Measurements from ENCODE around the gene KPNA1.

KPNA1 gene

DNA sequence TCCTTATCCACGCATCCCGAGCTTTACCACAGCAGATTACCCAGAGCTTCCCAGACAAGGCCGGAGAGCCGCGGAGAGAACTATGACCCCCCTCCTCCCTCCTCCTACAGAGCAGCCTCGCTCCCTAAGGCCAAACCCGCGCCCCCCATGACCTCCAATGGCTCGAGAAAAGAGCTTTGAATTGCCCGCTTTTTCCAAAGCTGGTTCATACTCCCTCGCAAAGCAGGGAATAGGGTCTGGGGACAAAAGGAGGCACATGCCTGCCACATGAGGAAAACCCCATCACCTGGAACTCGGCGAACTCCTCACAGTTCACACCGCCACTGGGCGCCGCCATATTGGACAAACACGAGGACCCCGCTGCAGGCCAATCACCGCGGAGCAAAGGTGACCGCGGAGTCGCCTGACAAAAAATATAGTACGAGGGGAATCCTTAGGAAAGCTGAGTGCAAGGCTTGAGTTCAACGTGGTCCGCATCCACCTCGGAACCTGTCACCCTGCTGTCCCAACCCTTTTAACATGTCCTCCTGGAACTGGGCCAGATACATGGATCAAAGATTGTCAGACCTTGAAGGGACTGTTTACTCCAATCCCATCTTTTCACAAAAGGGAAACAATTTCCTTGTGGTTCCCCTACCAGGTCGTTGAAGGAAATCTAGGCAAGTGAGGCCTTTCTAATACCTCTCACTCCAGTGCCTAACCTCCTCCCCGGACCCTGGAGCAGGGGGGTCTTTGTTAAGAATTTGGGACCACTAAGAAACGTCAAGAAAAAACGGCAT, 131.7 kb downstream of the KPNA1 start, which contains the start of gene MIX23:
Gene MIX23, minus strand, starts transcription at position 344 of the 779 bp plus-strand sequence. Its CDS starts 7 bp downstream, at position 337.
- Histone ChIP-seq H3K4me1 (ENCODE audit: control insufficient read depth in 5 of 5, insufficient read depth in 5 of 5, low read length in 5 of 5) (peaks cover 0 to 37% (median 27%) of the 10 kb centered on the region in 5 donors), H3K27me3 (ENCODE audit: control insufficient read depth in 5 of 5, insufficient read depth in 4 of 5, low read length in 5 of 5) (no peaks in the 10 kb centered on the region), H3K9ac (ENCODE audit: low read length in 5 of 5) (peak within 1 kb of the TSS; percentile 78 to 96 (median 87)), H3K9me3 (ENCODE audit: control insufficient read depth in 5 of 5, low read length in 5 of 5) (no peaks in the 10 kb centered on the region), H3K27ac (ENCODE audit: low read depth, low read length) (peak within 1 kb of the TSS; percentile 80), H3K36me3 (ENCODE audit: control insufficient read depth in 5 of 5, insufficient read depth in 5 of 5, low read length in 5 of 5) (peaks cover 0 to 2% (median 0%) of the 10 kb centered on the region in 5 donors), H3K4me3 (ENCODE audit: low read depth in 1 of 5, low read length in 5 of 5) (peak within 1 kb of the TSS; percentile 93 to 100 (median 97))

DNA sequence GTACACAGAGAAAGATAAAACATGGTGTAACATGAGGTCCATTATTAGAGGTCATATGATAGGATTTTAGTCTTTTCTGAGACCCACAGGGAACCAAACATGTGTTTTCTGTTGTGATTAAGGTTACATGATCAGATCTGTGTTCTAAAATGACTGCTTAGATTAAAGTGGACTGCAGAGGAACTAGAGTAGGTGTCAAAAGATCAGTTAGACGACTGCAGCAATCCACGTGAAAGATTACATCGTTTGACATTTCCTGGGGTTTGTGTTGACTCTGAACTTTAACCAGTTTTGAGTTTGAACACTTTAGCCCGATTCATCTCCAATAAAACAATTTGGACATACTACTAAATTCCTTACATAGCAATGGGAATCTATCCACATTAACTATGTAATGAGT, 136.8 kb downstream of the KPNA1 start:
- H3K9me3 ChIP-seq (ENCODE audit: control insufficient read depth in 5 of 5, low read length in 5 of 5), result no peaks in the 10 kb centered on the region
- no peaks in the 10 kb centered on the region for H3K27me3 ChIP-seq (ENCODE audit: control insufficient read depth in 5 of 5, insufficient read depth in 4 of 5, low read length in 5 of 5)

DNA sequence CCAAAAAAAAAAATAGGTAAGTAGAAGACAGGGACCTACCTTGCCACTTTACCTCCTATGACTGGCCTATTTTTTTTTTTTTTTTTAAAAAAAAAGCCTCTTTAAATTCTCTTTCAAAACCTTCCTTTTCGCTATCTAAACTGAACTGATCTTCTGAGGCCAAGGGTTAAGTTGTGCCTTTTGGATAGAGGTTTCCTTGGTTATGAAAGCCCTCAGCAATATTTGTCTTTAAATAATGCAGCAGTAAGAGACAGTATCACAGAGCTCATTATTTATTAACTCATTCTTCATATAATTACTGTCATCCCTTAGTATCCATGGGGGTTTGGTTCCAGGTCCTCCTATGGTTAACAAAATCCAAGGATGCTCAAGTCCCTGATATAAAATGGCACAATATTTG, 140.7 kb downstream of the KPNA1 start:
- H3K27me3 ChIP-seq (ENCODE audit: control insufficient read depth in 5 of 5, insufficient read depth in 4 of 5, low read length in 5 of 5), result no peaks in the 10 kb centered on the region
- no peaks in the 10 kb centered on the region for H3K9me3 ChIP-seq (ENCODE audit: control insufficient read depth in 5 of 5, low read length in 5 of 5)
- H3K4me3 ChIP-seq (ENCODE audit: low read depth in 1 of 5, low read length in 5 of 5), result no peak overlapping the region
- H3K9ac ChIP-seq (ENCODE audit: low read length in 5 of 5), result no peak overlapping the region
- peaks cover 0 to 15% (median 0%) of the 10 kb centered on the region in 5 donors for H3K4me1 ChIP-seq (ENCODE audit: control insufficient read depth in 5 of 5, insufficient read depth in 5 of 5, low read length in 5 of 5)
- H3K36me3 ChIP-seq (ENCODE audit: control insufficient read depth in 5 of 5, insufficient read depth in 5 of 5, low read length in 5 of 5), result peaks cover 2 to 9% (median 6%) of the 10 kb centered on the region in 5 donors
- H3K27ac ChIP-seq (ENCODE audit: low read depth, low read length), result no peak overlapping the region

More for the DNA sequence above, 136.8 kb downstream of the KPNA1 start:
- H3K4me1 ChIP-seq (ENCODE audit: control insufficient read depth in 5 of 5, insufficient read depth in 5 of 5, low read length in 5 of 5), result peaks cover 0 to 29% (median 10%) of the 10 kb centered on the region in 5 donors
- no peak overlapping the region for H3K4me3 ChIP-seq (ENCODE audit: low read depth in 1 of 5, low read length in 5 of 5)
- H3K36me3 ChIP-seq (ENCODE audit: control insufficient read depth in 5 of 5, insufficient read depth in 5 of 5, low read length in 5 of 5), result peaks cover 0 to 4% (median 2%) of the 10 kb centered on the region in 5 donors
- H3K9ac ChIP-seq (ENCODE audit: low read length in 5 of 5), result peak overlapping the region in 1 of 5 donors; percentile 48
- H3K27ac ChIP-seq (ENCODE audit: low read depth, low read length), result no peak overlapping the region

Data from subcutaneous abdominal adipose tissue (tissue), 5 donors.